Measurements from ENCODE around the gene RALGAPA2. TPM values are rescaled to one million over a fixed set of nuclear protein-coding genes. Genes with fewer than 3 reads are reported as not detected.

The RALGAPA2 gene
- total and polyA plus RNA-seq, 2 of the 13 experiments (the other 11 are each of a cell fraction or from before 2014, with no cell fraction given), result 13.8 to 17.7 TPM

- H3K79me2 ChIP-seq (ENCODE audit: insufficient read depth, low read length), result no peaks in the 10 kb centered on the region
- no peak overlapping the region for H2AFZ ChIP-seq (ENCODE audit: low read length)
- ATAC-seq (no peak), FAIRE-seq (no peak), DNase-seq (ENCODE audit: low spot score) (no peak)
- 96% methylated on average over 3 of the region's 3 CpGs for WGBS (ENCODE audit: low lambda C conversion rate)
- in situ Hi-C loops (cut with HindIII; ENCODE audit: extremely low pct_ligation_motif_present, low pct_unique_long_range_greater_than_20kb), result no loop called here
- H3K9ac ChIP-seq (ENCODE audit: insufficient read depth, low read depth, low read length), result no peak overlapping the region
- peaks cover 7% of the 10 kb centered on the region; the same call in 1 of the 2 replicates for H3K9me3 ChIP-seq (ENCODE audit: low read length)
- peaks cover 0 to 2% of the 10 kb centered on the region in 2 experiments; a peak in 3 of 5 replicates for H3K36me3 ChIP-seq (replicated peaks in 1 of 2; ENCODE audit: control insufficient read depth in 1 of 2, insufficient read depth in 2 of 2, low read length in 2 of 2)
- ChIA-PET CTCF (ENCODE audit: low intra/inter-chr PET ratio, low total read pairs) (no interaction called here), POLR2A (no interaction called here)
- no peak overlapping the region for H3K27ac ChIP-seq (ENCODE audit: extremely low read length, insufficient read depth, low read length)
- no TSS peak for BruUV-seq (replicated peaks)
- TF ChIP-seq POLR2G (IDR thresholded peaks at IDR 0.05; ENCODE audit: low read depth, low read length), result no peak
- TF ChIP-seq, protein P1, sequence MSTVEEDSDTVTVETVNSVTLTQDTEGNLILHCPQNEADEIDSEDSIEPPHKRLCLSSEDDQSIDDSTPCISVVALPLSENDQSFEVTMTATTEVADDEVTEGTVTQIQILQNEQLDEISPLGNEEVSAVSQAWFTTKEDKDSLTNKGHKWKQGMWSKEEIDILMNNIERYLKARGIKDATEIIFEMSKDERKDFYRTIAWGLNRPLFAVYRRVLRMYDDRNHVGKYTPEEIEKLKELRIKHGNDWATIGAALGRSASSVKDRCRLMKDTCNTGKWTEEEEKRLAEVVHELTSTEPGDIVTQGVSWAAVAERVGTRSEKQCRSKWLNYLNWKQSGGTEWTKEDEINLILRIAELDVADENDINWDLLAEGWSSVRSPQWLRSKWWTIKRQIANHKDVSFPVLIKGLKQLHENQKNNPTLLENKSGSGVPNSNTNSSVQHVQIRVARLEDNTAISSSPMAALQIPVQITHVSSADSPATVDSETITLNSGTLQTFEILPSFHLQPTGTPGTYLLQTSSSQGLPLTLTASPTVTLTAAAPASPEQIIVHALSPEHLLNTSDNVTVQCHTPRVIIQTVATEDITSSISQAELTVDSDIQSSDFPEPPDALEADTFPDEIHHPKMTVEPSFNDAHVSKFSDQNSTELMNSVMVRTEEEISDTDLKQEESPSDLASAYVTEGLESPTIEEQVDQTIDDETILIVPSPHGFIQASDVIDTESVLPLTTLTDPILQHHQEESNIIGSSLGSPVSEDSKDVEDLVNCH (CRISPR knock-in tag; IDR thresholded peaks at IDR 0.05), result no peak
- TF ChIP-seq ZNF205 (CRISPR knock-in tag; IDR thresholded peaks at IDR 0.05), result no peak
- no peak for TF ChIP-seq CHD2 (IDR thresholded peaks at IDR 0.05; ENCODE audit: low read depth, low read length)
- TF ChIP-seq ZNF101 (CRISPR knock-in tag; IDR thresholded peaks at IDR 0.05; ENCODE audit: borderline replicate concordance, low read depth), result no peak
- no peak for TF ChIP-seq NFKB2 (CRISPR knock-in tag; IDR thresholded peaks at IDR 0.05; ENCODE audit: borderline replicate concordance)
- TF ChIP-seq GTF2F1 (IDR thresholded peaks at IDR 0.05; ENCODE audit: low read length), result no peak
- no peak for TF ChIP-seq NR2F1 (CRISPR knock-in tag; IDR thresholded peaks at IDR 0.05)
- TF ChIP-seq KDM6A (CRISPR knock-in tag; IDR thresholded peaks at IDR 0.05; ENCODE audit: low read depth), result no peak
- no peak for TF ChIP-seq TBP (CRISPR knock-in tag; IDR thresholded peaks at IDR 0.05)
- no peak for TF ChIP-seq PPARG (CRISPR knock-in tag; conservative IDR thresholded peaks at IDR 0.05)
- no peak for TF ChIP-seq PRPF4 (IDR thresholded peaks at IDR 0.05; ENCODE audit: low read depth, low read length, poor library complexity, severe bottlenecking)
- no peak for TF ChIP-seq WIZ (CRISPR knock-in tag; IDR thresholded peaks at IDR 0.05)
- TF ChIP-seq REXO4 (CRISPR knock-in tag; IDR thresholded peaks at IDR 0.05; ENCODE audit: borderline replicate concordance), result no peak
- H3K27me3 ChIP-seq (ENCODE audit: control insufficient read depth in 1 of 2, insufficient read depth in 2 of 2, low read length in 2 of 2), result no peaks in the 10 kb centered on the region
- intact Hi-C loops (cut with micrococcal nuclease; ENCODE audit: unreplicated experiment), result no loop called here
- no peak overlapping the region for H3K4me2 ChIP-seq (ENCODE audit: low read depth, low read length)
- H3K4me3 ChIP-seq (replicated peaks in 1 of 3; ENCODE audit: insufficient read depth in 1 of 3, low read depth in 2 of 3, low read length in 3 of 3), result no peak overlapping the region
- H3K4me1 ChIP-seq (ENCODE audit: insufficient read depth, low read length), result no peaks in the 10 kb centered on the region
- H4K20me1 ChIP-seq (ENCODE audit: insufficient read depth, low read length), result no peaks in the 10 kb centered on the region
These were observed 155.0 kb downstream of the RALGAPA2 start for GRCh38 chr20:20557406-20557805.

Data from HepG2 (cell line).